HL-60 (cell line): ENCODE measurements around the gene INHBE.

Source experiments
- DNase-seq, 2 experiments: peaks; one replicate each; pipeline ENCODE4 v3.0.0-alpha.2; 2010 to 2020; ENCODE audit warnings: low read depth in 1 of 2, low spot score in 1 of 2
- H3K27ac ChIP-seq: fragments of 250-450 bp; sonication (Bioruptor Pico); replicated peaks from 2 replicates; pipeline ENCODE4 v1.5.1; 2020; ENCODE audit warnings: mild to moderate bottlenecking, moderate library complexity
- H3K27me3 ChIP-seq: fragments of 250-450 bp; sonication (Bioruptor Pico); 2 replicates; pipeline ENCODE4 v1.5.1; 2021; ENCODE audit warnings: mild to moderate bottlenecking, moderate library complexity; ENCODE audit not compliant: insufficient read depth, poor library complexity, severe bottlenecking
- H3K4me3 ChIP-seq: replicated peaks from 2 replicates; pipeline ENCODE4 v1.5.1; 2011; ENCODE audit warnings: mild to moderate bottlenecking, control low read depth, low read length; ENCODE audit not compliant: insufficient read depth
- GABPA ChIP-seq: IDR thresholded peaks from 2 replicates; pipeline ENCODE4 v1.6.1; 2012; ENCODE audit warnings: low read depth
- POLR2AphosphoS5 ChIP-seq: IDR thresholded peaks from 2 replicates; pipeline ENCODE4 v1.6.1; 2012; ENCODE audit warnings: low read depth
- SPI1 ChIP-seq: IDR thresholded peaks from 2 replicates; pipeline ENCODE4 v1.6.1; 2012; ENCODE audit warnings: low read depth, mild to moderate bottlenecking, borderline replicate concordance
- TF ChIP-seq, protein P1 (sequence below): IDR thresholded peaks from one replicate; pipeline ENCODE4 v1.5.1; 2011; ENCODE audit warnings: low read length, control low read depth, inconsistent platforms; ENCODE audit not compliant: insufficient read depth
- TF ChIP-seq, protein P2 (sequence below): IDR thresholded peaks from 2 replicates; pipeline ENCODE4 v1.6.1; 2012; ENCODE audit warnings: low read depth; ENCODE audit not compliant: insufficient replicate concordance

Gene INHBE

DNA sequence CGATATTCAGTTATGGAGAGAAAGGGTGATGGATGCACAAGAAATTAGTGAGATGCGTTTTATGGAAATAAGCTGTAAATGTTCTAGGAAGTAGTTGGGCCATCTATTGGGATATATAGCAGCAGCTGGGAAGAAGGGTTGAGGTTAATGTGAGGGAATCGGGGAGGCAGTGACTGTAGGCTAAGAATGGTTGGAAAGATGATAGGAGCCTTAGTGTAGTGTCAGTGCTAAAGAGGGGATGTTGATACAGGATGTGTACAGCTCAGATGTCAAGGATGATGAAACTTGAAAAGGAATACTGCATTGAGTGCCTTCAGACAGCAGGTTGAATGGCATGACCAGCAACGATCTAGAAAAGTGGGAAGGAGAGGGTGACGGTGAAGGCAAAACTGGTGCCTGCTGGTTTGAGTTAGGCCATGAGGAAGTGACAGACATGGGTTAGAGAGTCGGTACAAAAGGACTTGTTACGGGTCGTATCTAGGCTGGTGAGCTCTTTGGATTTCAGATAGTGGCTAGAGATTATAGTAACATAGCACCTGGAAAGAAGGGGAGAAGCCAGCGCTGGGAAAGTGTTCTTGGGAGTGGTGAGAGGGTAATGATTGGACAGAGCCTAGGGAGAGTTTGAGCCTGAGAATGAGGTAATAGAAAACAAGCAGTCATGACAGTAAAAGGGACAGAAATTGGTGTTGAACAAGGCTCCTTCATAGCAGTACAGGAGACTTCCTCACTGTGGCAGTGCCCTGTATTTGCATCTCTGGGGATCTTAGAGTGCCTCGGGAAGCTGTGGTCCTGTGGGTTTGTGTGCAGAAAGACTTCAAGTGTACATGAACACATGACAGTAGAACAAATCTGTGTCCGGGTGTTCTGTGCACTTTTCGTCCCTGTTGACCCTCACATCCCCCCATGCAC, 42.4 kb downstream of the INHBE start:
- DNase-seq: peak in 1 of 2 experiments; percentile 33
- no peak overlapping the region for H3K4me3 ChIP-seq
- 0 out of 2 replicates have a peak overlapping the region, but pooled peaks have one; percentile 1 for H3K27ac ChIP-seq
- no peaks in the 10 kb centered on the region for H3K27me3 ChIP-seq
- TF ChIP-seq, protein P1, sequence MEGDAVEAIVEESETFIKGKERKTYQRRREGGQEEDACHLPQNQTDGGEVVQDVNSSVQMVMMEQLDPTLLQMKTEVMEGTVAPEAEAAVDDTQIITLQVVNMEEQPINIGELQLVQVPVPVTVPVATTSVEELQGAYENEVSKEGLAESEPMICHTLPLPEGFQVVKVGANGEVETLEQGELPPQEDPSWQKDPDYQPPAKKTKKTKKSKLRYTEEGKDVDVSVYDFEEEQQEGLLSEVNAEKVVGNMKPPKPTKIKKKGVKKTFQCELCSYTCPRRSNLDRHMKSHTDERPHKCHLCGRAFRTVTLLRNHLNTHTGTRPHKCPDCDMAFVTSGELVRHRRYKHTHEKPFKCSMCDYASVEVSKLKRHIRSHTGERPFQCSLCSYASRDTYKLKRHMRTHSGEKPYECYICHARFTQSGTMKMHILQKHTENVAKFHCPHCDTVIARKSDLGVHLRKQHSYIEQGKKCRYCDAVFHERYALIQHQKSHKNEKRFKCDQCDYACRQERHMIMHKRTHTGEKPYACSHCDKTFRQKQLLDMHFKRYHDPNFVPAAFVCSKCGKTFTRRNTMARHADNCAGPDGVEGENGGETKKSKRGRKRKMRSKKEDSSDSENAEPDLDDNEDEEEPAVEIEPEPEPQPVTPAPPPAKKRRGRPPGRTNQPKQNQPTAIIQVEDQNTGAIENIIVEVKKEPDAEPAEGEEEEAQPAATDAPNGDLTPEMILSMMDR: no peak
- no peak for TF ChIP-seq POLR2AphosphoS5
- TF ChIP-seq, protein P2, sequence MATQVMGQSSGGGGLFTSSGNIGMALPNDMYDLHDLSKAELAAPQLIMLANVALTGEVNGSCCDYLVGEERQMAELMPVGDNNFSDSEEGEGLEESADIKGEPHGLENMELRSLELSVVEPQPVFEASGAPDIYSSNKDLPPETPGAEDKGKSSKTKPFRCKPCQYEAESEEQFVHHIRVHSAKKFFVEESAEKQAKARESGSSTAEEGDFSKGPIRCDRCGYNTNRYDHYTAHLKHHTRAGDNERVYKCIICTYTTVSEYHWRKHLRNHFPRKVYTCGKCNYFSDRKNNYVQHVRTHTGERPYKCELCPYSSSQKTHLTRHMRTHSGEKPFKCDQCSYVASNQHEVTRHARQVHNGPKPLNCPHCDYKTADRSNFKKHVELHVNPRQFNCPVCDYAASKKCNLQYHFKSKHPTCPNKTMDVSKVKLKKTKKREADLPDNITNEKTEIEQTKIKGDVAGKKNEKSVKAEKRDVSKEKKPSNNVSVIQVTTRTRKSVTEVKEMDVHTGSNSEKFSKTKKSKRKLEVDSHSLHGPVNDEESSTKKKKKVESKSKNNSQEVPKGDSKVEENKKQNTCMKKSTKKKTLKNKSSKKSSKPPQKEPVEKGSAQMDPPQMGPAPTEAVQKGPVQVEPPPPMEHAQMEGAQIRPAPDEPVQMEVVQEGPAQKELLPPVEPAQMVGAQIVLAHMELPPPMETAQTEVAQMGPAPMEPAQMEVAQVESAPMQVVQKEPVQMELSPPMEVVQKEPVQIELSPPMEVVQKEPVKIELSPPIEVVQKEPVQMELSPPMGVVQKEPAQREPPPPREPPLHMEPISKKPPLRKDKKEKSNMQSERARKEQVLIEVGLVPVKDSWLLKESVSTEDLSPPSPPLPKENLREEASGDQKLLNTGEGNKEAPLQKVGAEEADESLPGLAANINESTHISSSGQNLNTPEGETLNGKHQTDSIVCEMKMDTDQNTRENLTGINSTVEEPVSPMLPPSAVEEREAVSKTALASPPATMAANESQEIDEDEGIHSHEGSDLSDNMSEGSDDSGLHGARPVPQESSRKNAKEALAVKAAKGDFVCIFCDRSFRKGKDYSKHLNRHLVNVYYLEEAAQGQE: no peak
- no peak for TF ChIP-seq SPI1
- TF ChIP-seq GABPA: no peak

DNA sequence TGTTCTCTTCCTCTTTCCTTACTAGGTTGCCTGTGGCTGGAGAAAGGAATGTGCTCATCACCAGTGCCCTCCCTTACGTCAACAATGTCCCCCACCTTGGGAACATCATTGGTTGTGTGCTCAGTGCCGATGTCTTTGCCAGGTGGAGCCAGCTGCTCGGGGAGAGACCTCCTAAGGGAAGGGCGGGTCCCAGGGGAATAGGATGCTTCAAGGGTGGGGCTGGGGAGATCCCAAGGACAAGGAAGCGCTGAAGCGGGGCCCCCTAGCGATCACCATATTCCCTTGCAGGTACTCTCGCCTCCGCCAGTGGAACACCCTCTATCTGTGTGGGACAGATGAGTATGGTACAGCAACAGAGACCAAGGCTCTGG, 43.0 kb downstream of the INHBE start:
- no peak for DNase-seq
- Histone ChIP-seq H3K27ac (no peak overlapping the region), H3K27me3 (no peaks in the 10 kb centered on the region), H3K4me3 (no peak overlapping the region)
- TF ChIP-seq, protein P1: no peak
- TF ChIP-seq, protein P2: no peak
- no peak for TF ChIP-seq GABPA
- no peak for TF ChIP-seq SPI1
- no peak for TF ChIP-seq POLR2AphosphoS5

DNA sequence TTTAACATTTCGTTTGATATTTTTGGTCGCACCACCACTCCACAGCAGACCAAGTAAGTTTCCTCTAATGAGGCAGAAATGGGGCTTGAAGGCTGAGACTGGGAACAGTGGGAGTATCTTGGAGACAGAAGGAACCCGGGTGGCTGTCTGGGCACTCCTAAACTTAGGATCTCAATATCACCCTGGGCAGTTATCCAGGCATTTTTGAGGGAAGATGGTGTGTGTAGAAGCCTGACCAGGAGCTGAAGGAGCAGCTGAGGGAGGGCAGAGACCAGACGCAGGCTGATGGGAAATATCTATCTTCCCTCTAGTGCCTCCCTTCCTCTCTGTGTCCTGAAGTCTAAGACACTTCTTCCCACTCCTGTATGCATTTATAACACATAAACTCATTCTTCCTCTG, 43.5 kb downstream of the INHBE start:
- no peak overlapping the region for H3K4me3 ChIP-seq
- TF ChIP-seq, protein P2: no peak
- TF ChIP-seq, protein P1: no peak
- TF ChIP-seq SPI1: no peak
- TF ChIP-seq GABPA: no peak
- no peak for TF ChIP-seq POLR2AphosphoS5
- no peaks in the 10 kb centered on the region for H3K27me3 ChIP-seq
- no peak overlapping the region for H3K27ac ChIP-seq
- no peak for DNase-seq
